Effector memory CD4-positive, alpha-beta T cell (primary cell): Measurements from ENCODE around the gene PCSK4.
A peak's percentile ranks its signal among the peaks of the same experiment; 100 is the strongest.

ENCODE experiments used
- DNase-seq, 3 donors: peaks; one replicate each; pipeline ENCODE4 v3.0.0-alpha.2; 2020
- H3K27ac ChIP-seq: 2 replicates; pipeline ENCODE4 v1.7.0; 2013; ENCODE audit warnings: mild to moderate bottlenecking, low read length, moderate library complexity; ENCODE audit not compliant: insufficient read depth, poor library complexity, severe bottlenecking
- H3K27me3 ChIP-seq: replicated peaks from 2 replicates; pipeline ENCODE4 v1.7.0; 2013; ENCODE audit warnings: mild to moderate bottlenecking, low read length; ENCODE audit not compliant: insufficient read depth, control insufficient read depth, poor library complexity, severe bottlenecking
- H3K36me3 ChIP-seq: 2 replicates; pipeline ENCODE4 v1.7.0; 2013; ENCODE audit warnings: mild to moderate bottlenecking, low read length, moderate library complexity; ENCODE audit not compliant: control insufficient read depth, insufficient read depth
- H3K4me1 ChIP-seq: 2 replicates; pipeline ENCODE4 v1.7.0; 2013; ENCODE audit warnings: low read length, mild to moderate bottlenecking; ENCODE audit not compliant: control insufficient read depth, insufficient read depth, poor library complexity, severe bottlenecking
- H3K4me3 ChIP-seq: 2 replicates; pipeline ENCODE4 v1.7.0; 2013; ENCODE audit warnings: low read length, low read depth, mild to moderate bottlenecking; ENCODE audit not compliant: insufficient read depth, poor library complexity, severe bottlenecking
- H3K9me3 ChIP-seq: 2 replicates; pipeline ENCODE4 v1.7.0; 2013; ENCODE audit warnings: mild to moderate bottlenecking, low read length, moderate library complexity; ENCODE audit not compliant: control insufficient read depth

The PCSK4 gene

GRCh38 chr19:1512671-1513498 is 22.7 kb upstream of the PCSK4 start, which contains the start of gene ADAMTSL5:
ADAMTSL5 (minus strand) TSS chr19:1513019; CDS start chr19:1510943, 2,076 bp downstream.
- Histone ChIP-seq H3K4me3 (peak within 1 kb of the TSS; percentile 54), H3K27me3 (no peaks in the 10 kb centered on the region), H3K27ac (no peak within 1 kb of the TSS), H3K36me3 (no peaks in the 10 kb centered on the region), H3K9me3 (no peaks in the 10 kb centered on the region), H3K4me1 (peaks cover 8% of the 10 kb centered on the region)
- peak; percentile 28 to 42 (median 32) for DNase-seq

GRCh38 chr19:1511318-1512317 is 21.5 kb upstream of the PCSK4 start:
- Histone ChIP-seq H3K4me1 (peaks cover 15% of the 10 kb centered on the region), H3K4me3 (no peak overlapping the region), H3K27ac (no peak overlapping the region), H3K9me3 (no peaks in the 10 kb centered on the region), H3K36me3 (no peaks in the 10 kb centered on the region), H3K27me3 (no peaks in the 10 kb centered on the region)
- DNase-seq = no peak

DNA sequence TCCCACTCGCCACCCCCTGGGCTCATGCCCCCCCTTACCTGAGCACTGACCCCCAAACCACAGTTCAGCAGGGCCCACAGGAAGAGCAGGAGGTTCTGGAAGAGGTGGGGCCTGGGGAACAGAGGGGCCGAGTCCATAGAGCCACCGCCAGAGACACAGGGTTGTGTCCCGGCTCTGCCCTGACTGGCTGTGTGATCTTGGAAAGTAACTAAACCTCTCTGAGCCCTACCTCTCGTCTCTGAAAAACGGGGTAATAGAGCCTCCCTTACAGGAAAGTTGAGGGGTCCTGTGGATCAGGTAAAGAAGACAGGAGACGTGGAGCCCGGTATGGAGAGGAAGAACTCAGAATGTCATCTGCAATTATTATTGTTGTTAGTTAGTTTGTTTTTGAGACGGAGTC is 20.7 kb upstream of the PCSK4 start:
- Histone ChIP-seq H3K9me3 (no peaks in the 10 kb centered on the region), H3K27ac (no peak overlapping the region), H3K4me3 (no peak overlapping the region), H3K27me3 (no peaks in the 10 kb centered on the region), H3K4me1 (peaks cover 15% of the 10 kb centered on the region), H3K36me3 (no peaks in the 10 kb centered on the region)
- DNase-seq = no peak

GRCh38 chr19:1510442-1510806 is 20.3 kb upstream of the PCSK4 start:
- no peak for DNase-seq
- H3K9me3 ChIP-seq = no peaks in the 10 kb centered on the region
- no peaks in the 10 kb centered on the region for H3K36me3 ChIP-seq
- H3K4me1 ChIP-seq = peaks cover 15% of the 10 kb centered on the region
- H3K27ac ChIP-seq = no peak overlapping the region
- H3K27me3 ChIP-seq = no peaks in the 10 kb centered on the region
- no peak overlapping the region for H3K4me3 ChIP-seq

- no peak overlapping the region for H3K4me3 ChIP-seq
- no peak overlapping the region for H3K27ac ChIP-seq
- no peaks in the 10 kb centered on the region for H3K9me3 ChIP-seq
- no peak for DNase-seq
- H3K36me3 ChIP-seq = no peaks in the 10 kb centered on the region
- peaks cover 15% of the 10 kb centered on the region for H3K4me1 ChIP-seq
- H3K27me3 ChIP-seq = no peaks in the 10 kb centered on the region
Observed at GRCh38 chr19:1509602-1510441, 19.7 kb upstream of the PCSK4 start.

DNA sequence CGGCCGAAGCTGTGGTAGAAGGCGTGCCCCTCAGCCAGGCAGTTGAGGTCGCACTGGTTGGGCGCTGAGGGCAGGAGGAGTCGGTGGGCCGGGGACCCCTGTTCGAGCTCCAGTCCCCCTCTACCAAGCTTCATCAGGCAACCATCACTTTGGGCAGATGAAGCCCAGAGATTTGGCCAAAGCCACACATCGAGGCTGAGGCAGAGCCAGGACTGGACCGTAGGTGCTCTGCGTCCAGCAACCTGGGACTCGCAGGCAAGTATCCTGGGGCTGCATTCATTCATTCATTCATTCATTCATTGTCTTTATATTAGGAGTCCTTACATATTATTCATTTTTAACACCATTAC is 18.3 kb upstream of the PCSK4 start:
- no peaks in the 10 kb centered on the region for H3K9me3 ChIP-seq

DNA sequence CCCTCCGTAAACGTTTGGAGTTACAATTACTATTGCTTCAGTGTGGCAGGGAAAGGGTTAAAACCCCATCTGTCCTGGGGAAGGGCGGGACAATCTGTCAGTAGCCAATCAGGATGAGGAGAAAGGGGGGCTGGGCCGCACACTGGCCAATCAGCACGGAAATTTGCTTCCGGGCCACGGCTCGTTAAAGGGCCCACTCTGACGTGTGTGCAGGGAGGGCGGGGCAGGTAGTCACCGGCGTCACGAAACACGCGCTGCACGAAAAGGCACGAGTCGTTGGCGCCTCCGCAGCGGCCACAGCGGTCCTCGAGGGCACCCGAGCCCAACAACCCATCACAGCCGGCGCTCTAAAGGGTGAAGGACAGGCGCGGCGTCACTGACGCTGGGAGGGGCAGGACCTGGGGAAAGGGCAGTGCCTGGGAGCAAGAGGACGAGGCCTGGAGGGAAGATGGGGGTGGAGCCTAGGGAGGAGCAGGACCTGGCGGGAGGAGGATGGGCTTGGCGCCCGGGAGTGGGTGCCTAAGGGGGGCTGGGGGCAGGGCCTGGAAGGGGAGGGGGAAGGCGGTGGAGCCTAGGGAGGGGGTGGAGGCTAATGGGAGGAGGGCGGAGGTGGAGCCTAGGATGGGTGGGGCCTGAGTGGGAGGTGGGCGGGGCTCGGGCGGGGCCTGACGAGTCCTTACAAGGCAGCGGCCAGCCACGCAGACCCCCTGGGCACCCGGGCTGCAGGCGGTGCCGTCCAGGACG is 17.8 kb upstream of the PCSK4 start:
- Histone ChIP-seq H3K4me1 (peaks cover 7% of the 10 kb centered on the region), H3K27me3 (peaks cover 5% of the 10 kb centered on the region), H3K36me3 (no peaks in the 10 kb centered on the region), H3K27ac (peak overlapping the region; percentile 29), H3K9me3 (no peaks in the 10 kb centered on the region), H3K4me3 (peak overlapping the region; percentile 14)
- DNase-seq = peak; percentile 84 to 86 (median 86)

More for the DNA sequence above, 18.3 kb upstream of the PCSK4 start:
- Histone ChIP-seq H3K27ac (no peak overlapping the region), H3K4me3 (no peak overlapping the region), H3K27me3 (no peaks in the 10 kb centered on the region), H3K4me1 (peaks cover 11% of the 10 kb centered on the region), H3K36me3 (no peaks in the 10 kb centered on the region)
- no peak for DNase-seq

DNA sequence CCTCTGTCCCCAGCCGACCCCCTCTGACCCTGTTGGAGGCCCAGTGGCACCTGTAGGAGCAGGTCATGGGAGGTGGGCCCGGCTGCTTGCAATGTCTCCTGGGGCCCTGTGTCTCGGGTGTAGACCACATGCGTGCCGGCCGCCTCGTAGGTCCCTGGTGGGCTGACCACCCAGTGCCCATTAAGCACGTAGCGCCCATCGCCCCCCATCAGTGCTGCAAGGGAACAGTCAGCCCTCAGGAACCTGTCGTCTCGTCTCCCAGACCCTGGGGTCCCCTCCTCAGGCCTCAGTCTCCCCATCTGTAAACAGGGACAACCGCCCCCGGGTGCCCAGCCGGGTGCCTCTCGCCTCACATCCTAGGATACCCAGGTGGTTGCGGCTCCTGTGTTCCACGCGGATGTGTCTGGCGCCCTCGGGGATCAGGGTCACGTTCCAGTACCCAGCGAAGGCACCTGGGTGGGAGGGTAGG is 17.1 kb upstream of the PCSK4 start:
- Histone ChIP-seq H3K9me3 (no peaks in the 10 kb centered on the region), H3K4me3 (peak overlapping the region; percentile 14), H3K4me1 (peaks cover 7% of the 10 kb centered on the region), H3K36me3 (no peaks in the 10 kb centered on the region), H3K27ac (peak overlapping the region; percentile 29), H3K27me3 (peaks cover 5% of the 10 kb centered on the region)
- DNase-seq = no peak
